ENCODE measurements around the gene SPCS1. TPM values are rescaled to one million over a fixed set of nuclear protein-coding genes. Genes with fewer than 3 reads are reported as not detected.

The SPCS1 gene
- total RNA-seq, 1 donor from 2014 or later = 77.1 TPM

DNA sequence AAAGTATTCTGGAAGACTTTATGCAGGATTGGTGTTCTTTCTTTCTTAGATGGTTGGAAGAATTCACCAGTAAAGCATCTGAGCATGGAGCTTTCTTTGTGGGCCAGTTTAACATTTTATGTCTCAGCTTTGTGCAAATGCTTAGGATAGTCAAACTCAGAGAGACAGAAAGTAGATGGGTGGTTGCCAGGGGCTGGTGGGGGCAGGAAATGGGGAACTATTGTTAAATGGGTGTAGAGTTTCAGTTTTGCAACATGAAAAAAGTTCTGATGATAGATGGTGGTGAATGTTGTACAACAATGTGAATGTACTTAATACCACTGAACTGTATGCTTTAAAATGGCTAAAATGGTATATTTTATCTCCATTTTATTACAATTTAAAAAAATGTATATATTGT lies 24.8 kb downstream of the SPCS1 start:
- DNase-seq (ENCODE audit: low read depth) = no peak

- no peak for DNase-seq (ENCODE audit: low read depth)
Observed at GRCh38 chr3:52731590-52731989, 25.7 kb downstream of the SPCS1 start.

DNA sequence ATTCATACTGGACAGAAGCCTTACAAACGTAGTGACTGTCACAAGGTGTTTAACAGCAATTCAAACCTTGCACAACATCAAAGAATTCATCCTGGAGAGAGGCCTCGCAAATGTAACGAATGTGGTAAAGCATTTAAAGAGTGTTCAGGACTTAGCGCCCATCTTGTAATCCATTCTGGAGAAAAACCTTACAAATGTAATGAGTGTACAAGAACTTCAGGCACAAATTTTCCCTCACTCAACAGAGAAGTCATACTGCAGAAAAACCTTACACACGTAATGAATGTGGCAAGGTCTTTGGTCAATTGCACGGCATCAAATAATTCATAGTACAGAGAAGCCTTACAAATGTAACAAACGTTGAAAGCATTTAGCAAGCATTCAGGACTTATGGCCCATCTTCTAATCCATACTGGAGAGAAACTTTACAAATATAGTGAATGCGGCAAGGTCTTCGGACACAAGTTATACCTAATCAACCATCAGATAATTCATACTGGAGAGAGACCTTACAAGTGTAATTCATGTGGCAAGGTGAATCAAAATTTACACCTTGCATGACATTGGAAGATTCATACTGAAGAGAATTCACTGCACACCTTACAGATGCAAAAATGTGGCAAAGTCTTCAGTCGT lies 27.5 kb downstream of the SPCS1 start:
- no peak for DNase-seq (ENCODE audit: low read depth)

- no peak for DNase-seq (ENCODE audit: low read depth)
Observed at GRCh38 chr3:52739730-52740129, 33.8 kb downstream of the SPCS1 start.

DNA sequence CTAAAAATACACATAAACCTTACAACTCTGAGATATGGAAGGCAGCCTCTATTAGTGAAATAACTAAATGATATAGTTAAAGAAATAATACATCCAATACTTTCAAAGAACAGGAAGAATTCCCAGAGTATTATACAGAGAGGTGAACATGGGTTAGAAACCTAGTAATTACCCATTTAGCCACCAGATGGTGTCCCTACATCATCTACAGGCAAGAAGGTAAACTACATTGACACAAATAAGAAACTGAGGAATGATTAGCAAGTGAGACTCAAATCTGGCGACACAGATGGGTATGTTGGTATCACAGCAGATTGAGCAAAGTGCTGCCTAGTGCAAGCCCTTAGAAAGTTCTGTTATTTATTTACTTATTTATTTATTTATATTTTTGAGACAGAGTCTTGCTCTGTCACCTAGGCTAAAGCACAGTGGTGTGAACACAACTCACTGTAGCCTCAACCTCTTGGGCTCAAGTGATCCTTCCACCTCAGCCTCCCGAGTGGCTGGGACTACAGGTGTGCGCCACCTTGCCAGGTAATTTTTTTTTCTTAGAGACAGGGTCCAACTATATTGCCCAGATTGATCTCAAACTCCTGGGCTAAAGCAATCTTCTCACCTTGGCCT lies 36.6 kb downstream of the SPCS1 start:
- DNase-seq (ENCODE audit: low read depth) = peak; percentile 36

GRCh38 chr3:52743152-52743551 lies 37.2 kb downstream of the SPCS1 start:
- DNase-seq (ENCODE audit: low read depth) = no peak

DNA sequence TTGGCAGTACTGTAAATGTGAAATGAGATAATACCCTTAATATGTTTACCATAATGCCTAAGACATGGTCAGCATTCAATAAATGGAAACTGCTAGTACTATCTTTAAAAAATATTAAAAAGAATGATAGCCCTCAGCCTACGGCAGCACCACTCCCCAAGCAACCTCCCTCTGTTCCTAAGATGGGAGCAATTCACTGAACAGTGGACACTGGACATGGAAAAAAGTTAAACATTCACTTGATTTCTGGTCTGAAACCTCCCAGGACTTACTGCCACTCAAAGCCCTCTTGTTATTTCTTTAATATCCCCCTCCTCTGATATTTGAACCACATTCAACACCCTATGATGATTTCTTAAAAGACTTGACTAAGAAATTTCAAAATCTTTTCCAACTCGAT lies 37.8 kb downstream of the SPCS1 start:
- no peak for DNase-seq (ENCODE audit: low read depth)

GRCh38 chr3:52752045-52752660 lies 46.2 kb downstream of the SPCS1 start:
- DNase-seq (ENCODE audit: low read depth) = no peak

DNA sequence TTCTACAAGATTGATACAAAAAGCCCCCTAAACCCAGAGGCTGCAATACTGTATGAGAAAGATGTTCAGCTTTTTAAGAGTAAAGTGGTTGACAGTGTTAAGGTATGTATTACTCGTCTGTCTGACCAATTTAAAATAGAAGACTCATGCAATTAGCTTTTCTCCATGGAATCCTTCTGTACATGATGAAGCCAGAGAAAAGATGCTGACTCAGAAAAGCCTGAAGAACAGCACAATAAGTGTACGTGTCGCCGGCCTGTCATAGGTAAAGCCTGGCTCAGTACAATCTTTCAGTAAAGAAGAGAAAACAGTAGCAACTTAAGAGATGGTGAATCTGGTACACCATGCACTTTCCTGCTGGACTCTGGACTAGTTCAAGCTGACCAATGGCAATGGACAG lies 48.5 kb downstream of the SPCS1 start:
- no peak for DNase-seq (ENCODE audit: low read depth)

- DNase-seq (ENCODE audit: low read depth) = no peak
Observed at GRCh38 chr3:52756141-52756540, 50.2 kb downstream of the SPCS1 start.

Other genes with a start within 250 kb of the SPCS1 start
- 0.50 and 0.69 TPM in 2 replicates for gene STAB1, start 210.8 kb upstream of the SPCS1 start, total RNA-seq
- 20.3 and 27.7 TPM in 2 replicates for gene NT5DC2, start 172.2 kb upstream of the SPCS1 start, total RNA-seq
- gene UQCC5, start 169.5 kb upstream of the SPCS1 start, total RNA-seq = 0.69 and 2.4 TPM in 2 replicates
- gene PBRM1, start 20.2 kb upstream of the SPCS1 start, total RNA-seq = 43.6 and 91.2 TPM in 2 replicates
- 113 and 177 TPM in 2 replicates for gene GNL3, start 20.1 kb upstream of the SPCS1 start, total RNA-seq
- 52.8 and 133 TPM in 2 replicates for gene GLT8D1, start 315 bp upstream of the SPCS1 start, total RNA-seq
- 21.9 and 30.8 TPM in 2 replicates for gene NEK4, start 64.8 kb downstream of the SPCS1 start, total RNA-seq
- gene ITIH1, start 71.5 kb downstream of the SPCS1 start, total RNA-seq = not detected in 2 replicates
- gene ITIH3, start 88.7 kb downstream of the SPCS1 start, total RNA-seq = not detected in 2 replicates
- gene ITIH4, start 124.6 kb downstream of the SPCS1 start, total RNA-seq = 1.9 TPM in 1 of 2 replicates, not detected in the other
- not detected in 2 replicates for gene MUSTN1, start 128.9 kb downstream of the SPCS1 start, total RNA-seq
- gene STIMATE, start 191.4 kb downstream of the SPCS1 start, total RNA-seq = 11.5 and 12.1 TPM in 2 replicates

Data from renal cortical epithelial cell (primary cell).